Activated naive CD4-positive, alpha-beta T cell treated with anti-CD3 and anti-CD28 coated beads, Interleukin-2, amount 10 ng/mL, durations not matched to agents 7 days and 5 days (primary cell): ENCODE measurements around the gene TAAR2.

Experiments
- CTCF ChIA-PET: fragments of 350-600 bp; sonication (Branson Sonifier 250); formaldehyde crosslinking; loops from one replicate; lab custom pipeline; 2021; ENCODE audit warnings: antibody characterized with exemption; lab: Charles Lee
- DNase-seq: peaks from one replicate; pipeline ENCODE4 v3.0.0-alpha.2; 2020
- H3K27ac Mint-ChIP-seq: one replicate; pipeline ENCODE4 v1.8.0; 2021; ENCODE audit warnings: mild to moderate bottlenecking, moderate library complexity, mixed read lengths
- H3K27me3 Mint-ChIP-seq: one replicate; pipeline ENCODE4 v1.8.0; 2021; ENCODE audit warnings: mild to moderate bottlenecking, mixed read lengths
- H3K36me3 Mint-ChIP-seq: one replicate; pipeline ENCODE4 v1.8.0; 2021; ENCODE audit warnings: mixed read lengths
- H3K4me1 Mint-ChIP-seq: one replicate; pipeline ENCODE4 v1.8.0; 2021; ENCODE audit warnings: mixed read lengths
- H3K4me3 Mint-ChIP-seq: one replicate; pipeline ENCODE4 v1.8.0; 2021; ENCODE audit warnings: mild to moderate bottlenecking, moderate library complexity, mixed read lengths
- H3K9me3 Mint-ChIP-seq: one replicate; pipeline ENCODE4 v1.8.0; 2021; ENCODE audit warnings: mixed read lengths

TAAR2 gene

GRCh38 chr6:132596201-132596600 is 27.9 kb downstream of the TAAR2 start:
- no peak overlapping the region for H3K4me3 Mint-ChIP-seq
- H3K27ac Mint-ChIP-seq: no peak overlapping the region
- no peaks in the 10 kb centered on the region for H3K4me1 Mint-ChIP-seq
- H3K36me3 Mint-ChIP-seq: no peaks in the 10 kb centered on the region
- peaks cover 15% of the 10 kb centered on the region for H3K27me3 Mint-ChIP-seq
- DNase-seq: no peak
- CTCF ChIA-PET: no interaction called here
- H3K9me3 Mint-ChIP-seq: no peaks in the 10 kb centered on the region

GRCh38 chr6:132592855-132593254 is 31.2 kb downstream of the TAAR2 start:
- H3K4me1 Mint-ChIP-seq: no peaks in the 10 kb centered on the region
- H3K27me3 Mint-ChIP-seq: peaks cover 18% of the 10 kb centered on the region
- H3K36me3 Mint-ChIP-seq: no peaks in the 10 kb centered on the region
- DNase-seq: no peak
- no peaks in the 10 kb centered on the region for H3K9me3 Mint-ChIP-seq
- H3K4me3 Mint-ChIP-seq: no peak overlapping the region
- H3K27ac Mint-ChIP-seq: no peak overlapping the region
- CTCF ChIA-PET: no interaction called here

- CTCF ChIA-PET: interaction anchor here (0.6 kb wide), 1 partner anchor 218 kb away, joined by 3 read pairs; no protein-coding TSS in a partner anchor
- no peaks in the 10 kb centered on the region for H3K9me3 Mint-ChIP-seq
- DNase-seq: no peak
- no peak overlapping the region for H3K4me3 Mint-ChIP-seq
- H3K36me3 Mint-ChIP-seq: no peaks in the 10 kb centered on the region
- no peaks in the 10 kb centered on the region for H3K4me1 Mint-ChIP-seq
- H3K27me3 Mint-ChIP-seq: peaks cover 18% of the 10 kb centered on the region
- H3K27ac Mint-ChIP-seq: no peak overlapping the region
Measured at GRCh38 chr6:132590362-132590761, 33.7 kb downstream of the TAAR2 start.

- no peak for DNase-seq
- no peak within 1 kb of the TSS for H3K27ac Mint-ChIP-seq
- no peaks in the 10 kb centered on the region for H3K4me1 Mint-ChIP-seq
- no peaks in the 10 kb centered on the region for H3K9me3 Mint-ChIP-seq
- peaks cover 18% of the 10 kb centered on the region for H3K27me3 Mint-ChIP-seq
- no peak within 1 kb of the TSS for H3K4me3 Mint-ChIP-seq
- no peaks in the 10 kb centered on the region for H3K36me3 Mint-ChIP-seq
- CTCF ChIA-PET: interaction anchor here (0.6 kb wide), 1 partner anchor 218 kb away, joined by 3 read pairs; no protein-coding TSS in a partner anchor
Measured at GRCh38 chr6:132589454-132589853, 34.6 kb downstream of the TAAR2 start, which contains the start of gene TAAR5. Gene TAAR5, minus strand, starts transcription at chr6:132589741. Its CDS starts 55 bp downstream, at chr6:132589686.

- Mint-ChIP-seq H3K4me3 (no peak overlapping the region), H3K27ac (no peak overlapping the region), H3K4me1 (no peaks in the 10 kb centered on the region), H3K36me3 (no peaks in the 10 kb centered on the region), H3K27me3 (peaks cover 9% of the 10 kb centered on the region), H3K9me3 (no peaks in the 10 kb centered on the region)
- DNase-seq: no peak
- CTCF ChIA-PET: no interaction called here
Measured at GRCh38 chr6:132587424-132587823, 36.7 kb downstream of the TAAR2 start.

GRCh38 chr6:132584698-132585097 is 39.4 kb downstream of the TAAR2 start:
- Mint-ChIP-seq H3K36me3 (no peaks in the 10 kb centered on the region), H3K4me3 (no peak overlapping the region), H3K27ac (no peak overlapping the region), H3K27me3 (peaks cover 14% of the 10 kb centered on the region), H3K4me1 (no peaks in the 10 kb centered on the region), H3K9me3 (no peaks in the 10 kb centered on the region)
- CTCF ChIA-PET: no interaction called here
- DNase-seq: no peak

GRCh38 chr6:132571774-132572173 is 52.3 kb downstream of the TAAR2 start:
- Mint-ChIP-seq H3K9me3 (no peaks in the 10 kb centered on the region), H3K27me3 (peaks cover 12% of the 10 kb centered on the region), H3K36me3 (no peaks in the 10 kb centered on the region), H3K27ac (no peak overlapping the region), H3K4me1 (no peaks in the 10 kb centered on the region), H3K4me3 (no peak overlapping the region)
- no peak for DNase-seq
- CTCF ChIA-PET: no interaction called here

- Mint-ChIP-seq H3K4me1 (no peaks in the 10 kb centered on the region), H3K4me3 (no peak within 1 kb of the TSS), H3K9me3 (no peaks in the 10 kb centered on the region)
Measured at GRCh38 chr6:132570221-132570777, 53.8 kb downstream of the TAAR2 start, which contains the start of gene TAAR6. Gene TAAR6, plus strand, starts transcription at chr6:132570322. Its CDS starts 0 bp downstream, at chr6:132570322.

GRCh38 chr6:132569170-132569569 is 54.9 kb downstream of the TAAR2 start:
- H3K4me3 Mint-ChIP-seq: no peak overlapping the region
- DNase-seq: no peak
- H3K9me3 Mint-ChIP-seq: no peaks in the 10 kb centered on the region
- H3K4me1 Mint-ChIP-seq: no peaks in the 10 kb centered on the region
- CTCF ChIA-PET: no interaction called here
- no peaks in the 10 kb centered on the region for H3K36me3 Mint-ChIP-seq
- no peak overlapping the region for H3K27ac Mint-ChIP-seq
- H3K27me3 Mint-ChIP-seq: peaks cover 12% of the 10 kb centered on the region

More at GRCh38 chr6:132570221-132570777, 53.8 kb downstream of the TAAR2 start, which contains the start of gene TAAR6:
- no peak for DNase-seq
- Mint-ChIP-seq H3K27me3 (peaks cover 12% of the 10 kb centered on the region), H3K27ac (no peak within 1 kb of the TSS), H3K36me3 (no peaks in the 10 kb centered on the region)
- CTCF ChIA-PET: no interaction called here

GRCh38 chr6:132568611-132569010 is 55.5 kb downstream of the TAAR2 start:
- DNase-seq: no peak
- Mint-ChIP-seq H3K27ac (no peak overlapping the region), H3K27me3 (peaks cover 10% of the 10 kb centered on the region), H3K9me3 (no peaks in the 10 kb centered on the region), H3K36me3 (no peaks in the 10 kb centered on the region), H3K4me1 (no peaks in the 10 kb centered on the region), H3K4me3 (no peak overlapping the region)
- CTCF ChIA-PET: no interaction called here

- CTCF ChIA-PET: no interaction called here
- H3K9me3 Mint-ChIP-seq: no peaks in the 10 kb centered on the region
- peaks cover 6% of the 10 kb centered on the region for H3K27me3 Mint-ChIP-seq
- no peaks in the 10 kb centered on the region for H3K4me1 Mint-ChIP-seq
- DNase-seq: no peak
- no peaks in the 10 kb centered on the region for H3K36me3 Mint-ChIP-seq
- H3K27ac Mint-ChIP-seq: no peak overlapping the region
- H3K4me3 Mint-ChIP-seq: no peak overlapping the region
Measured at GRCh38 chr6:132567566-132567965, 56.5 kb downstream of the TAAR2 start.
